Measurements from ENCODE around the gene GPR75.

The GPR75 gene

GRCh38 chr2:53811601-53812000 is 48.2 kb downstream of the GPR75 start:
- Histone ChIP-seq H3K4me3 (replicated peaks; ENCODE audit: insufficient read depth, low read length) (no peak overlapping the region), H3K27ac (replicated peaks) (no peak overlapping the region), H3K27me3 (ENCODE audit: insufficient read depth, poor library complexity, severe bottlenecking) (no peaks in the 10 kb centered on the region)
- DNase-seq (ENCODE audit: low read depth in 1 of 2, low spot score in 1 of 2) = no peak
- no peak for TF ChIP-seq REST (IDR thresholded peaks at IDR 0.05; ENCODE audit: insufficient replicate concordance, low read depth)
- no peak for TF ChIP-seq SPI1 (IDR thresholded peaks at IDR 0.05; ENCODE audit: borderline replicate concordance, low read depth)
- TF ChIP-seq GABPA (IDR thresholded peaks at IDR 0.05; ENCODE audit: low read depth) = no peak
- TF ChIP-seq POLR2AphosphoS5 (IDR thresholded peaks at IDR 0.05; ENCODE audit: low read depth) = no peak
- no peak for TF ChIP-seq CTCF (IDR thresholded peaks at IDR 0.05; ENCODE audit: insufficient read depth, low read length)

Small RNAs within 50 kb of the gene (microRNA-seq; reads per million reads assigned to microRNA genes)
- gene MIR3682 = 2.1 reads per million
